Transverse colon (tissue), 3 donors: Measurements from ENCODE around the gene PGP.

Experiments used
- EP300 ChIP-seq: sonication (generic); formaldehyde crosslinking; IDR thresholded peaks from one replicate; pipeline ENCODE4 v1.6.1; 2017; ENCODE audit warnings: antibody characterized with exemption, low read depth
- POLR2A ChIP-seq: fragments of 450-650 bp; IDR thresholded peaks from one replicate; pipeline ENCODE4 v1.6.1; 2016; ENCODE audit warnings: antibody characterized with exemption, mild to moderate bottlenecking, moderate library complexity
- TF ChIP-seq, protein P1 (sequence below), 5 experiments: fragments of 200-600 bp in 3 of 5; fragments of 450-650 bp in 2 of 5; sonication (generic) in 3 of 5; IDR thresholded peaks; 1 replicate in 2 of 5; 2 replicates in 3 of 5; pipeline ENCODE4 v1.5.1; 2016 to 2017; ENCODE audit warnings: antibody characterized with exemption in 5 of 5, inconsistent platforms in 3 of 5, mild to moderate bottlenecking in 2 of 5, moderate library complexity in 1 of 5

DNA sequence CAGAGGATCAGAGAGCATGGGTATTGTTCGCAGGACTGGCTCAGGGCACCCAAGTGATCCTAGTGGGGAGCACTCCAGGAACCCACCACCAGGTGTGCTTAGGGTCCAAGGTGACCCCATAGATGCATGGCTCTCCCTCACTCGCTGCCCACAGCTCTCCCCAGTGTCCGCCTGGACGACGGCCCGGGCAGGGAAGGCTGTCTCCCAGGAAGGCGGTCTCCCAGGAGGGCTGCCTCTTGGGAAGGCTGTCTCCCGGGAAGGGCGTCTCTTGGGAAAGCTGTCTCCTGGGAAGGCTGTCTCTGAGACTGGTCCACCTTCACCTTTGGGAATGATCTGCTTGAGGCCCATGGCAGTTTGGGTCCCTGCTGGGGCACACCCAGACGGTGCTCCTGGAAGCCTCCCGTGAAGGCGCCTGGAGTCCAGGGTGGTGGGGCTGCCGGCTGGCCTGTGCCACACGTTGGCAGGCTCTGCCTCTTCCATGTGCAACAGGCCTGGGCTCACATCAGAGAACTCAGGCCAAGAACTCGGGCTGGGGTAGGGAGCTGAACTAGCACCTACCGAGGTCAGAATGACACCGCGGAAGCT lies 31.8 kb upstream of the PGP start:
- TF ChIP-seq, protein P1, sequence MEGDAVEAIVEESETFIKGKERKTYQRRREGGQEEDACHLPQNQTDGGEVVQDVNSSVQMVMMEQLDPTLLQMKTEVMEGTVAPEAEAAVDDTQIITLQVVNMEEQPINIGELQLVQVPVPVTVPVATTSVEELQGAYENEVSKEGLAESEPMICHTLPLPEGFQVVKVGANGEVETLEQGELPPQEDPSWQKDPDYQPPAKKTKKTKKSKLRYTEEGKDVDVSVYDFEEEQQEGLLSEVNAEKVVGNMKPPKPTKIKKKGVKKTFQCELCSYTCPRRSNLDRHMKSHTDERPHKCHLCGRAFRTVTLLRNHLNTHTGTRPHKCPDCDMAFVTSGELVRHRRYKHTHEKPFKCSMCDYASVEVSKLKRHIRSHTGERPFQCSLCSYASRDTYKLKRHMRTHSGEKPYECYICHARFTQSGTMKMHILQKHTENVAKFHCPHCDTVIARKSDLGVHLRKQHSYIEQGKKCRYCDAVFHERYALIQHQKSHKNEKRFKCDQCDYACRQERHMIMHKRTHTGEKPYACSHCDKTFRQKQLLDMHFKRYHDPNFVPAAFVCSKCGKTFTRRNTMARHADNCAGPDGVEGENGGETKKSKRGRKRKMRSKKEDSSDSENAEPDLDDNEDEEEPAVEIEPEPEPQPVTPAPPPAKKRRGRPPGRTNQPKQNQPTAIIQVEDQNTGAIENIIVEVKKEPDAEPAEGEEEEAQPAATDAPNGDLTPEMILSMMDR (IDR thresholded peaks at IDR 0.05) = no peak
- TF ChIP-seq POLR2A (no peak), EP300 (no peak)
